Measurements from ENCODE around the gene EML2. TPM values are rescaled to one million over a fixed set of nuclear protein-coding genes. Genes with fewer than 3 reads are reported as not detected.

The EML2 gene
- total and polyA plus RNA-seq, 7 donors = 6.2 to 31.1 (median 10.4) TPM

GRCh38 chr19:45601115-45601514 lies 38.1 kb downstream of the EML2 start:
- peak overlapping the region; percentile 36 for H3K27ac ChIP-seq
- peak overlapping the region; percentile 65 for H3K4me3 ChIP-seq
- DNase-seq (no peak), ATAC-seq (peak in 2 of 4 donors; percentile 21 to 26)
- TF ChIP-seq CTCF (IDR thresholded peaks at IDR 0.05) = no peak
- intact Hi-C loops (cut with DNase I) = no loop called here
- H3K36me3 ChIP-seq (ENCODE audit: insufficient read depth in 1 of 2, low read depth in 1 of 2) = no peaks in the 10 kb centered on the region
- no peaks in the 10 kb centered on the region for H3K9me3 ChIP-seq
- peaks cover 0 to 74% (median 26%) of the 10 kb centered on the region in 3 donors for H3K27me3 ChIP-seq (ENCODE audit: insufficient read depth in 3 of 3, low read length in 2 of 3)
- WGBS, 3 donors = 8 to 13% (median 11%) methylated on average over 10 of the region's 10 CpGs
- H3K4me1 ChIP-seq = peaks cover 7% of the 10 kb centered on the region

GRCh38 chr19:45600340-45600885 lies 38.8 kb downstream of the EML2 start:
- intact Hi-C loops (cut with DNase I) = no loop called here
- no peak for TF ChIP-seq CTCF (IDR thresholded peaks at IDR 0.05)
- Histone ChIP-seq H3K27ac (peak overlapping the region; percentile 9), H3K9me3 (no peaks in the 10 kb centered on the region), H3K36me3 (ENCODE audit: insufficient read depth in 1 of 2, low read depth in 1 of 2) (no peaks in the 10 kb centered on the region), H3K4me3 (peak overlapping the region; percentile 65), H3K27me3 (ENCODE audit: insufficient read depth in 3 of 3, low read length in 2 of 3) (peaks cover 0 to 81% (median 31%) of the 10 kb centered on the region in 3 donors), H3K4me1 (peaks cover 7% of the 10 kb centered on the region)
- ATAC-seq (no peak), DNase-seq (no peak)
- WGBS, 3 donors = 23 to 33% (median 25%) methylated on average over 5 of the region's 5 CpGs

- peak overlapping the region; percentile 65 for H3K4me3 ChIP-seq
- no peak for TF ChIP-seq CTCF (IDR thresholded peaks at IDR 0.05)
- DNase-seq (no peak), ATAC-seq (peak in 1 of 4 donors; percentile 26)
- no peak overlapping the region for H3K27ac ChIP-seq
- H3K27me3 ChIP-seq (ENCODE audit: insufficient read depth in 3 of 3, low read length in 2 of 3) = peaks cover 0 to 85% (median 29%) of the 10 kb centered on the region in 3 donors
- WGBS, 3 donors = 4 to 11% (median 5%) methylated on average over 12 to 13 of the region's 13 CpGs
- intact Hi-C loops (cut with DNase I) = no loop called here
- peaks cover 7% of the 10 kb centered on the region for H3K4me1 ChIP-seq
- no peaks in the 10 kb centered on the region for H3K9me3 ChIP-seq
- no peaks in the 10 kb centered on the region for H3K36me3 ChIP-seq (ENCODE audit: insufficient read depth in 1 of 2, low read depth in 1 of 2)
Measured at GRCh38 chr19:45599286-45599685, 39.9 kb downstream of the EML2 start.

GRCh38 chr19:45598267-45599001 lies 40.8 kb downstream of the EML2 start:
- no peaks in the 10 kb centered on the region for H3K9me3 ChIP-seq
- ATAC-seq = peak in 2 of 4 donors; percentile 24 to 41
- peaks cover 0 to 82% (median 29%) of the 10 kb centered on the region in 3 donors for H3K27me3 ChIP-seq (ENCODE audit: insufficient read depth in 3 of 3, low read length in 2 of 3)
- DNase-seq = no peak
- TF ChIP-seq CTCF (IDR thresholded peaks at IDR 0.05) = no peak
- 2 to 4% (median 4%) methylated on average over 22 of the region's 22 CpGs for WGBS, 3 donors
- H3K36me3 ChIP-seq (ENCODE audit: insufficient read depth in 1 of 2, low read depth in 1 of 2) = no peaks in the 10 kb centered on the region
- H3K27ac ChIP-seq = peak overlapping the region; percentile 55
- peaks cover 7% of the 10 kb centered on the region for H3K4me1 ChIP-seq
- peak overlapping the region; percentile 44 for H3K4me3 ChIP-seq
- intact Hi-C loops (cut with DNase I) = no loop called here
